GM12878 (cell line): ENCODE results near the gene PLCG1. TPM values are rescaled to one million over a fixed set of nuclear protein-coding genes. Genes with fewer than 3 reads are reported as not detected.

Experiments used
- ATAC-seq: fragments of 200-7000 bp; cut with Tn5 transposase; 3 replicates; pipeline ENCODE4 v1.9.1; 2020; ENCODE audit warnings: mild to moderate bottlenecking, moderate library complexity
- BruUV-seq: library from RNA; stranded (reverse); fragments of 400-500 nt; replicated peaks from 2 replicates; lab custom pipeline; 2021; lab: Mats Ljungman, UMichigan
- CTCF ChIA-PET: fragments of 300-600 bp; sonication (Branson Sonifier 250); formaldehyde crosslinking; extraction: SDS; loops from one replicate; lab custom pipeline; 2021; ENCODE audit warnings: inconsistent platforms; lab: Yijun Ruan, JAX
- POLR2A ChIA-PET: fragments of 350-600 bp; formaldehyde crosslinking; extraction: SDS; loops from one replicate; lab custom pipeline; 2021; ENCODE audit warnings: inconsistent platforms; lab: Charles Lee
- RAD21 ChIA-PET: fragments of 300-600 bp; sonication (Branson Sonifier 250); formaldehyde crosslinking; loops from one replicate; lab custom pipeline; 2023; ENCODE audit warnings: antibody characterized with exemption; ENCODE audit not compliant: unreplicated experiment; lab: Charles Lee
- SMC1A ChIA-PET: fragments of 300-600 bp; sonication (Branson Sonifier 250); formaldehyde crosslinking; loops from one replicate; lab custom pipeline; 2023; ENCODE audit not compliant: unreplicated experiment, uncharacterized antibody; lab: Charles Lee
- DNase-seq: peaks from one replicate; pipeline ENCODE4 v3.0.0-alpha.2; 2011; ENCODE audit warnings: low read depth, low spot score
- FAIRE-seq: peaks from 3 replicates; lab custom pipeline; 2011; peaks lifted over from hg19 to GRCh38; lab: Jason Lieb, UNC
- H2AFZ ChIP-seq: 2 replicates; pipeline ENCODE4 v1.6.0; 2011; ENCODE audit warnings: low read depth, low read length, control low read depth; ENCODE audit not compliant: control insufficient read depth
- H3K27ac ChIP-seq: 2 replicates; pipeline ENCODE4 v1.5.1; 2011; ENCODE audit warnings: control low read depth; ENCODE audit not compliant: control insufficient read depth, insufficient read depth
- H3K27me3 ChIP-seq, 2 experiments: replicated peaks in 1 of 2; 2 replicates each; pipeline versions ENCODE4 v1.6.0 to v1.6.1; 2011; ENCODE audit warnings: low read length in 1 of 2; ENCODE audit not compliant: control insufficient read depth in 2 of 2, insufficient read depth in 2 of 2
- H3K36me3 ChIP-seq, 2 experiments: 2 replicates each; pipeline ENCODE4 v1.5.1; 2011; ENCODE audit warnings: low read length in 1 of 2; ENCODE audit not compliant: control insufficient read depth in 2 of 2, insufficient read depth in 2 of 2
- H3K4me1 ChIP-seq: 2 replicates; pipeline ENCODE4 v1.6.1; 2011; ENCODE audit warnings: mild to moderate bottlenecking, low read length, moderate library complexity, mixed read lengths; ENCODE audit not compliant: control insufficient read depth, insufficient read depth
- H3K4me2 ChIP-seq: 2 replicates; pipeline ENCODE4 v1.6.0; 2011; ENCODE audit warnings: control low read depth; ENCODE audit not compliant: control insufficient read depth, insufficient read depth
- H3K4me3 ChIP-seq: fragments of 200-600 bp; sonication (generic); 2 replicates; pipeline ENCODE4 v1.5.1; 2016
- H3K79me2 ChIP-seq: 2 replicates; pipeline ENCODE4 v1.6.0; 2011; ENCODE audit warnings: low read length; ENCODE audit not compliant: control insufficient read depth, insufficient read depth
- H3K9ac ChIP-seq: 2 replicates; pipeline ENCODE4 v1.8.0; 2011; ENCODE audit warnings: low read length, control low read depth, mixed read lengths; ENCODE audit not compliant: control insufficient read depth, insufficient read depth
- H3K9me3 ChIP-seq: replicated peaks from 3 replicates; pipeline ENCODE4 v1.5.1; 2011; ENCODE audit warnings: mild to moderate bottlenecking, low read length; ENCODE audit not compliant: control insufficient read depth, insufficient read depth
- H4K20me1 ChIP-seq: 2 replicates; pipeline ENCODE4 v1.6.0; 2011; ENCODE audit not compliant: control insufficient read depth, insufficient read depth
- BCL11A ChIP-seq: IDR thresholded peaks from 2 replicates; pipeline ENCODE4 v1.6.1; 2011; ENCODE audit warnings: low read depth, low read length
- EP300 ChIP-seq, 2 experiments: fragments of 150-350 bp in 1 of 2; IDR thresholded peaks; 2 replicates each; pipeline ENCODE4 v1.6.1; 2011 to 2012; ENCODE audit warnings: low read depth in 2 of 2, low read length in 2 of 2, borderline replicate concordance in 1 of 2, improper control_type of control experiment in 1 of 2, inconsistent platforms in 1 of 2; ENCODE audit not compliant: control insufficient read depth in 1 of 2
- MXI1 ChIP-seq: fragments of 150-350 bp; IDR thresholded peaks from 2 replicates; pipeline ENCODE4 v1.6.1; 2011; ENCODE audit warnings: low read depth, mild to moderate bottlenecking, inconsistent platforms, low read length, improper control_type of control experiment
- NBN ChIP-seq: fragments of 450-650 bp; IDR thresholded peaks from 2 replicates; pipeline ENCODE4 v1.6.1; 2016
- NR2C2 ChIP-seq: IDR thresholded peaks from 2 replicates; pipeline ENCODE4 v1.6.1; 2011; ENCODE audit warnings: borderline replicate concordance, low read depth; ENCODE audit not compliant: control insufficient read depth, insufficient read length
- SMAD5 ChIP-seq: IDR thresholded peaks from 2 replicates; pipeline ENCODE4 v1.6.1; 2016; ENCODE audit warnings: antibody characterized with exemption, low read depth
- SPI1 ChIP-seq: IDR thresholded peaks from 2 replicates; pipeline ENCODE4 v1.6.1; 2011; ENCODE audit warnings: low read depth, mild to moderate bottlenecking, low read length, moderate library complexity, borderline replicate concordance; ENCODE audit not compliant: insufficient read depth
- WGBS: methylation state at CpG from one replicate; pipeline ENCODE4 v1.1.6; 2016; ENCODE audit warnings: low lambda C conversion rate; ENCODE audit not compliant: insufficient replicate concordance, insufficient coverage; ENCODE audit errors: missing lambda C conversion rate; 5-methylcytosine and 5-hydroxymethylcytosine counted together
- in situ Hi-C: fragments of 300-500 bp; cut with MboI; formaldehyde crosslinking; loops from 9 replicates; pipeline ENCODE4 v1.14.3; 2018; ENCODE audit warnings: mixed read lengths
- intact Hi-C: fragments of 100-400 bp; cut with micrococcal nuclease; formaldehyde crosslinking; loops from one replicate; pipeline ENCODE4 v1.14.2; 2022; ENCODE audit not compliant: unreplicated experiment
- polyA plus RNA-seq, 11 experiments: library from polyadenylated mRNA; depleted of rRNA in 4 of 11; unstranded in 6 of 11; stranded (reverse) in 5 of 11; fragments of >200 nt; fragmentation: Nextera tagmentation in 4 of 11; fragmentation: Illumina TruSeq in 1 of 11; extraction: Ambion mirVana in 4 of 11; extraction: Trizol in 1 of 11; gene quantifications; 1 replicate in 1 of 11; 2 replicates in 10 of 11; pipeline versions ENCODE4 v1.2.1 to v1.2.3, GENCODE V29; 2011 to 2016; ENCODE audit warnings: inconsistent platforms in 2 of 11, missing spikeins in 2 of 11, low read depth in 1 of 11
- total RNA-seq, 4 experiments: library from RNA; depleted of rRNA in 3 of 4; stranded (reverse); fragments of >200 nt in 3 of 4; fragmentation: Illumina TruSeq in 1 of 4; extraction: Trizol in 1 of 4; gene quantifications; 2 replicates each; pipeline versions ENCODE4 v1.2.1 to v1.2.3, GENCODE V29; 2013 to 2021
- TF ChIP-seq, protein P1 (sequence below), 3 experiments: IDR thresholded peaks in 2 of 3; conservative IDR thresholded peaks in 1 of 3; 2 replicates each; pipeline ENCODE4 v1.5.1; 2011; ENCODE audit warnings: low read depth in 3 of 3, low read length in 3 of 3, mild to moderate bottlenecking in 3 of 3, control low read depth in 2 of 3, moderate library complexity in 2 of 3, inconsistent platforms in 1 of 3, mixed read lengths in 1 of 3; ENCODE audit not compliant: control insufficient read depth in 2 of 3, insufficient read depth in 1 of 3; ENCODE audit errors: extremely low read depth in 1 of 3
- TF ChIP-seq, protein P2 (sequence below): IDR thresholded peaks from 2 replicates; pipeline ENCODE4 v1.6.1; 2012; ENCODE audit warnings: low read depth, low read length, improper control_type of control experiment
- TF ChIP-seq, protein P3 (sequence below): fragments of 450-650 bp; IDR thresholded peaks from 2 replicates; pipeline ENCODE4 v1.6.1; 2016; ENCODE audit warnings: mild to moderate bottlenecking
- TF ChIP-seq, protein P4 (sequence below): fragments of 450-650 bp; IDR thresholded peaks from 2 replicates; pipeline ENCODE4 v1.6.1; 2017; ENCODE audit warnings: mild to moderate bottlenecking, moderate library complexity

The PLCG1 gene
- total and polyA plus RNA-seq, 10 of the 15 experiments (the other 5 are each of a cell fraction or from before 2014, with no cell fraction given) = 2.6 to 114 (median 45.3) TPM

DNA sequence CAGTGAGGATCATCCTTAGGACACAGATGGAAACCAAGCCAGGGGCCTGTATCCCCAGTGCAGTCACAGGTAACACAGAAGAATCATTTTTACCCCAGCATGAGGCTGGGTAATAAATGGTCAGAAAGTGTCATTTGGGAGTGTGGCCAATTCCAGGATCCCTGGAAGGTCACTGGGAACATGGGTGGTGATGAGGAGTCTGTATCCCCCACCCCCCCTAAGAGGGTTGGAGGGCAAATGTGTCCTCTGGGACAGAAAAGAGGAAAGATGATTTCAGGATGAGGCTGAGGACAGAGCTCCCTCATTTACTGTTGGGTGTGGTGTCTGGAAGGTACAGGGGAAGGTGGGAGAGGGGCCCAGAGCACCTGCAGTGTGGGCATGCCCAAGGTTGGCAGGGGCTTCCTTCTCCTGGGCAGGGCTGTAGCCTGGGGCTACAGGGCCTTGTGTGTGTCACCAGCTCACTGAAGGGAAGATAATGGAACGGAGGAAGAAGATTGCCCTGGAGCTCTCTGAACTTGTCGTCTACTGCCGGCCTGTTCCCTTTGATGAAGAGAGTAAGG lies 34.5 kb downstream of the PLCG1 start:
- no peak overlapping the region for H3K27ac ChIP-seq
- H3K4me2 ChIP-seq = no peak overlapping the region
- no peak overlapping the region for H3K4me3 ChIP-seq
- no peaks in the 10 kb centered on the region for H3K27me3 ChIP-seq
- ChIA-PET CTCF (interaction anchor here (0.8 to 3.7 kb wide), 9 partner anchors 8 to 181 kb away, joined by 3 to 52 read pairs (median 11); partner anchors contain the start of gene LPIN3), SMC1A (interaction anchor here (1.3 to 4.4 kb wide), 6 partner anchors 14 to 168 kb away, joined by 3 to 29 read pairs (median 12); partner anchors contain the start of gene LPIN3), RAD21 (interaction anchor here (1.7 to 2.2 kb wide), 2 partner anchors 37 to 166 kb away, joined by 11 to 25 read pairs; no protein-coding TSS in a partner anchor), POLR2A (no interaction called here)
- in situ Hi-C loops = loop anchor here (5.0 kb wide), 2 partner anchors 60 to 170 kb away; partner anchors contain the start of gene LPIN3
- no TSS peak for BruUV-seq
- FAIRE-seq = no peak
- WGBS = 98% methylated on average over 3 of the region's 3 CpGs
- H3K9me3 ChIP-seq = no peaks in the 10 kb centered on the region
- ATAC-seq = no peak
- DNase-seq = no peak
- H3K9ac ChIP-seq = no peak overlapping the region
- H2AFZ ChIP-seq = no peak overlapping the region
- peaks cover 14% of the 10 kb centered on the region for H3K4me1 ChIP-seq
- H3K36me3 ChIP-seq = peaks cover 38 to 53% of the 10 kb centered on the region in 2 experiments; a peak in 3 of 4 replicates
- intact Hi-C loops = loop anchor here (2.0 kb wide), 1 partner anchor 203 kb away; no protein-coding TSS in a partner anchor
- TF ChIP-seq SMAD5 (no peak), NR2C2 (no peak), EP300 (IDR thresholded peaks at IDR 0.05; ENCODE audit: borderline replicate concordance in 1 of 2, control insufficient read depth in 1 of 2, low read depth in 2 of 2, low read length in 2 of 2) (no peak), NBN (no peak), SPI1 (no peak), BCL11A (no peak), MXI1 (no peak)
- TF ChIP-seq, protein P1, sequence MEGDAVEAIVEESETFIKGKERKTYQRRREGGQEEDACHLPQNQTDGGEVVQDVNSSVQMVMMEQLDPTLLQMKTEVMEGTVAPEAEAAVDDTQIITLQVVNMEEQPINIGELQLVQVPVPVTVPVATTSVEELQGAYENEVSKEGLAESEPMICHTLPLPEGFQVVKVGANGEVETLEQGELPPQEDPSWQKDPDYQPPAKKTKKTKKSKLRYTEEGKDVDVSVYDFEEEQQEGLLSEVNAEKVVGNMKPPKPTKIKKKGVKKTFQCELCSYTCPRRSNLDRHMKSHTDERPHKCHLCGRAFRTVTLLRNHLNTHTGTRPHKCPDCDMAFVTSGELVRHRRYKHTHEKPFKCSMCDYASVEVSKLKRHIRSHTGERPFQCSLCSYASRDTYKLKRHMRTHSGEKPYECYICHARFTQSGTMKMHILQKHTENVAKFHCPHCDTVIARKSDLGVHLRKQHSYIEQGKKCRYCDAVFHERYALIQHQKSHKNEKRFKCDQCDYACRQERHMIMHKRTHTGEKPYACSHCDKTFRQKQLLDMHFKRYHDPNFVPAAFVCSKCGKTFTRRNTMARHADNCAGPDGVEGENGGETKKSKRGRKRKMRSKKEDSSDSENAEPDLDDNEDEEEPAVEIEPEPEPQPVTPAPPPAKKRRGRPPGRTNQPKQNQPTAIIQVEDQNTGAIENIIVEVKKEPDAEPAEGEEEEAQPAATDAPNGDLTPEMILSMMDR (IDR thresholded peaks at IDR 0.05 in 2 of 3, conservative IDR thresholded peaks at IDR 0.05 in 1 of 3; ENCODE audit: control insufficient read depth in 2 of 3, extremely low read depth in 1 of 3, insufficient read depth in 1 of 3, low read depth in 3 of 3, low read length in 3 of 3) = no peak
- TF ChIP-seq, protein P2, sequence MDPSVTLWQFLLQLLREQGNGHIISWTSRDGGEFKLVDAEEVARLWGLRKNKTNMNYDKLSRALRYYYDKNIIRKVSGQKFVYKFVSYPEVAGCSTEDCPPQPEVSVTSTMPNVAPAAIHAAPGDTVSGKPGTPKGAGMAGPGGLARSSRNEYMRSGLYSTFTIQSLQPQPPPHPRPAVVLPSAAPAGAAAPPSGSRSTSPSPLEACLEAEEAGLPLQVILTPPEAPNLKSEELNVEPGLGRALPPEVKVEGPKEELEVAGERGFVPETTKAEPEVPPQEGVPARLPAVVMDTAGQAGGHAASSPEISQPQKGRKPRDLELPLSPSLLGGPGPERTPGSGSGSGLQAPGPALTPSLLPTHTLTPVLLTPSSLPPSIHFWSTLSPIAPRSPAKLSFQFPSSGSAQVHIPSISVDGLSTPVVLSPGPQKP = no peak
- TF ChIP-seq, protein P3, sequence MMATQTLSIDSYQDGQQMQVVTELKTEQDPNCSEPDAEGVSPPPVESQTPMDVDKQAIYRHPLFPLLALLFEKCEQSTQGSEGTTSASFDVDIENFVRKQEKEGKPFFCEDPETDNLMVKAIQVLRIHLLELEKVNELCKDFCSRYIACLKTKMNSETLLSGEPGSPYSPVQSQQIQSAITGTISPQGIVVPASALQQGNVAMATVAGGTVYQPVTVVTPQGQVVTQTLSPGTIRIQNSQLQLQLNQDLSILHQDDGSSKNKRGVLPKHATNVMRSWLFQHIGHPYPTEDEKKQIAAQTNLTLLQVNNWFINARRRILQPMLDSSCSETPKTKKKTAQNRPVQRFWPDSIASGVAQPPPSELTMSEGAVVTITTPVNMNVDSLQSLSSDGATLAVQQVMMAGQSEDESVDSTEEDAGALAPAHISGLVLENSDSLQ = no peak
- TF ChIP-seq, protein P4, sequence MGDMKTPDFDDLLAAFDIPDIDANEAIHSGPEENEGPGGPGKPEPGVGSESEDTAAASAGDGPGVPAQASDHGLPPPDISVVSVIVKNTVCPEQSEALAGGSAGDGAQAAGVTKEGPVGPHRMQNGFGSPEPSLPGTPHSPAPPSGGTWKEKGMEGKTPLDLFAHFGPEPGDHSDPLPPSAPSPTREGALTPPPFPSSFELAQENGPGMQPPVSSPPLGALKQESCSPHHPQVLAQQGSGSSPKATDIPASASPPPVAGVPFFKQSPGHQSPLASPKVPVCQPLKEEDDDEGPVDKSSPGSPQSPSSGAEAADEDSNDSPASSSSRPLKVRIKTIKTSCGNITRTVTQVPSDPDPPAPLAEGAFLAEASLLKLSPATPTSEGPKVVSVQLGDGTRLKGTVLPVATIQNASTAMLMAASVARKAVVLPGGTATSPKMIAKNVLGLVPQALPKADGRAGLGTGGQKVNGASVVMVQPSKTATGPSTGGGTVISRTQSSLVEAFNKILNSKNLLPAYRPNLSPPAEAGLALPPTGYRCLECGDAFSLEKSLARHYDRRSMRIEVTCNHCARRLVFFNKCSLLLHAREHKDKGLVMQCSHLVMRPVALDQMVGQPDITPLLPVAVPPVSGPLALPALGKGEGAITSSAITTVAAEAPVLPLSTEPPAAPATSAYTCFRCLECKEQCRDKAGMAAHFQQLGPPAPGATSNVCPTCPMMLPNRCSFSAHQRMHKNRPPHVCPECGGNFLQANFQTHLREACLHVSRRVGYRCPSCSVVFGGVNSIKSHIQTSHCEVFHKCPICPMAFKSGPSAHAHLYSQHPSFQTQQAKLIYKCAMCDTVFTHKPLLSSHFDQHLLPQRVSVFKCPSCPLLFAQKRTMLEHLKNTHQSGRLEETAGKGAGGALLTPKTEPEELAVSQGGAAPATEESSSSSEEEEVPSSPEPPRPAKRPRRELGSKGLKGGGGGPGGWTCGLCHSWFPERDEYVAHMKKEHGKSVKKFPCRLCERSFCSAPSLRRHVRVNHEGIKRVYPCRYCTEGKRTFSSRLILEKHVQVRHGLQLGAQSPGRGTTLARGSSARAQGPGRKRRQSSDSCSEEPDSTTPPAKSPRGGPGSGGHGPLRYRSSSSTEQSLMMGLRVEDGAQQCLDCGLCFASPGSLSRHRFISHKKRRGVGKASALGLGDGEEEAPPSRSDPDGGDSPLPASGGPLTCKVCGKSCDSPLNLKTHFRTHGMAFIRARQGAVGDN = no peak
- TF ChIP-seq, all 136 proteins: peak for 0
- no peaks in the 10 kb centered on the region for H3K79me2 ChIP-seq
- H4K20me1 ChIP-seq = peaks cover 3% of the 10 kb centered on the region; the same call in 1 of the 2 replicates
